G401 (cell line): ENCODE results near the gene DNAH17. TPM values are rescaled to one million over a fixed set of nuclear protein-coding genes. Genes with fewer than 3 reads are reported as not detected.
A peak's percentile ranks its signal among the peaks of the same experiment; 100 is the strongest.
"Not testable (repeated sequence)": the region's sequence is repeated elsewhere in the genome, so short reads cannot be mapped to it uniquely, and the experiment has no call there.

ENCODE experiments used
- DNase-seq: peaks from one replicate; pipeline ENCODE4 v3.0.0-alpha.2; 2015; ENCODE audit warnings: low spot score
- in situ Hi-C: cut with HindIII; loops from 2 replicates; pipeline ENCODE4 v1.10.0; 2016; ENCODE audit warnings: low sequenced_read_pairs, mixed read lengths
- total RNA-seq: library from RNA; depleted of rRNA; stranded (reverse); fragments of >200 nt; shearing (Covaris generic); gene quantifications from 2 replicates; pipeline ENCODE4 v1.2.3, GENCODE V29; 2014

Gene DNAH17
- total RNA-seq, 1 experiment from 2014 or later: not detected

DNA sequence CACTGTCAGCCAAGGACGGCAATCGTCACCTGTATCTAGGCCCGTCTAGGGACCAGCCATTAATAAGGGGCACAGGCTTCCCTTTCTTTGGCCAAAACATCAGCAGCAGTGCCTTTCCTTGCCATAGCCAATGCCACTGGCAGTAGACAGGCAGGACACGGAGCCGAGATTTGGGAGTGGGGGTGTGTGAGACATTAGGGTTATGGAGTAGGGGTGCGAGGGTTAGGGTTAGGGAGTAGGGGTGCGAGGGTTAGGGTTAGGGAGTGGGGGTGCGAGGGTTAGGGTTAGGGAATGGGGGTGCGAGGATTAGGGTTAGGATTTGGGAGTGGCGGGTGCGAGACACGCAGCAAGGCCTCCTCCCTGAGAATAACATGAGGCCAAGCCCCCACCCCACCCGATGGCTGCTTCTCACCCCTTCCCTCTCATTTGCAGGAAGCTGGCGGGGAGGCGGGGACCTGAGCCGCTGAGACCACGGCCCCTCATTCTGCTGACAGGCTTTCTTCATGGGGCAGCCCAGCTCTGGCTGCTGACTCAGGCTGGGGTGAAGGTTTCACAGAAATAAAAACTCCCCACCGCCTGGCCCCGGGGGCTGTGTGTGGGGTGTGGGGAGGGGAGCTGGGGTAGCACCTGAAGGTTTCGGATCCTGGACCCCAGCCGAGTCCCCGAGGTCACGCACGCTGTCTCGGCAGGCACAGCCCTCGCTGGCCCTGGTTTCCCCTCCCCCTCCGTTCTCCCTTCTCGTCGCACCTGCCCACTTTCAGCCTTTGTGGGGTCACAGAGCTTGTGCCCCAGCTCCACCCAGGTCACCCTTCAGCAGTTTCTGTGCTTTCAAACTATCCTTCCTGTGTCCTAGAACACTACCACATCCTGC, 104.9 kb downstream of the DNAH17 start:
- in situ Hi-C loops: no loop called here
- DNase-seq: no peak

DNA sequence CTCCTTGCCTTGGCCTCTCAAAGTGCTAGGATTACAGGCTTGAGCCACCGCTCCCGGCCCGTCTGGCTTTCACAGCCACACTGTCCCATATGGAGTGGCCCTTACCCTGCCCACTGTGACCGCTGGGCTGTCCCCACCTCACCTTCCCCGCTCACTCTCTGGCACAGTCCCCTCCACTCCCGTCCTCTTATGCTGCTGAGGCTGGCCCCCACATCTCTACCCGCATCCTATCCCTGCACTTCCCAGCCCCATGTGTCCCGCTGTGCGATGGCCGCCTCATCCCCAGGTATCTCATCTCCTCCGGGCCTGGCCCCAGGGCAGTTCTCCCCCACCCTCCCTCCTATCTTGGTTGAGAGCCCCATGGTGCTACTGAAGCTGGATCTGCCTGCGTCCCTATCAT, 105.6 kb downstream of the DNAH17 start:
- in situ Hi-C loops: no loop called here
- no peak for DNase-seq

GRCh38 chr17:78469443-78469842, 107.8 kb downstream of the DNAH17 start:
- no peak for DNase-seq
- in situ Hi-C loops: no loop called here

GRCh38 chr17:78468366-78468765, 108.8 kb downstream of the DNAH17 start:
- in situ Hi-C loops: no loop called here
- DNase-seq: no peak

GRCh38 chr17:78466786-78467715, 110.1 kb downstream of the DNAH17 start:
- in situ Hi-C loops: no loop called here

GRCh38 chr17:78466109-78466785, 110.9 kb downstream of the DNAH17 start:
- not testable (repeated sequence) for DNase-seq

More at GRCh38 chr17:78466786-78467715, 110.1 kb downstream of the DNAH17 start:
- no peak for DNase-seq

GRCh38 chr17:78462148-78462547, 115.0 kb downstream of the DNAH17 start:
- no peak for DNase-seq
- in situ Hi-C loops: no loop called here

More at GRCh38 chr17:78466109-78466785, 110.9 kb downstream of the DNAH17 start:
- in situ Hi-C loops: not testable (repeated sequence)

DNA sequence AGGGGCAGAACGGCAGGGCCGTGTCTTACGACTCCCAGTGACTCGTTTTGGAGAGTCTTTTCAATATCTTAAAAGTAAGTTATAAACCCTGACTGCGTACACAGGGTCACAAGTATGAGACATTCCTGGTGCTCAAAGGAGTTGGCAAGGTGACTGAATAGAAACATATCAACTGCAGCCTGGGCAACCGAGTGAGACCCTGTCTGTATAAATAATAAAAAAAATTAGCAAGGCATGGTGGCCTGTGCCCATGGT, 115.5 kb downstream of the DNAH17 start:
- DNase-seq: no peak

GRCh38 chr17:78460951-78461798, 116.0 kb downstream of the DNAH17 start:
- no peak for DNase-seq
- in situ Hi-C loops: no loop called here

More for the DNA sequence above, 115.5 kb downstream of the DNAH17 start:
- in situ Hi-C loops: no loop called here

DNA sequence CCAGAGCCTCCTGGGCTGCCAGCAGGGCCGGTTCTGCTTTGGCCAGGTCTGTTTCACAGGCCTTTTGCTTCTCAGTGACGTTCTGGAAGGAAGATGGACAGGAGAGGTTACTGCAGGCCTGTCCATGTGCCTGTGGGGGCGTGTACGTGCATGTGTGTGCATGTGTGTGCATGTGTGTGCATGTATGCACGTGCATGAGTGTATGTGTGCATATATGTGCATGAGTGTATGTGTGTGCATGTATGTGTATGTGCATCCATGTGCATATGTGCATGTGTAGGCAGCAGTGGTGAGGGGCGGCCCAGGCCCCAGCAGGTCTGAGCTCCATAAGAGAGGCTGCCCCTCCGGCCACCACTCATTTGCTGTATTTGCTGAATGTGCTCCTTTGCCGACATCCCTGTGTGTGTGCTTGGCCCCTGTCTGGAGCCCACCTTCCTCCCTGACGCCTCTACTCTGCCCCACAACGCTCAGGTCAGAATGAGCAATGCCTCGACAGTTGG, 117.0 kb downstream of the DNAH17 start:
- in situ Hi-C loops: no loop called here

DNA sequence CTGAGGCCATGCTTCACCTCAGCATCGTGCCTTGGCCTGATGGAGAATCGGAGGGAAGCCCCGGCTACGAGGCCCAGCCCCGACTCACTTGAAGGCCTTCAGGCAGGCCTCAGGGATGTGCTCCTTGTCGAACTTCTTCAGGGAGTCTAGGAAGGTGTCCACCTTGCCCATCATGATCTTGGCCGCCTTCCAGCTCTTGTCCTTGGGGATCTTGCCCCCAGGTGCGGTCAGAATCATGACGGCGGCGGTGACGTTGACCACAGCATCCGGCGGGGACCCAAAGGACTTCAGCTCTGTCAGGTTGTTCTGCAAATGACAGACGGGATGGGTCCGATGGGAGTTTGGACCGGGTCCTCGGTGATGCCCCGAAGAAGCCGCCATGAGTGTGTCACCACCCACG, 117.5 kb downstream of the DNAH17 start:
- in situ Hi-C loops: no loop called here

More for the DNA sequence above, 117.0 kb downstream of the DNAH17 start:
- DNase-seq: no peak

GRCh38 chr17:78458736-78459335, 118.4 kb downstream of the DNAH17 start:
- in situ Hi-C loops: no loop called here
- peak; percentile 64 for DNase-seq

More for the DNA sequence above, 117.5 kb downstream of the DNAH17 start:
- no peak for DNase-seq

- no peak for DNase-seq
- in situ Hi-C loops: no loop called here
These were observed 119.1 kb downstream of the DNAH17 start for GRCh38 chr17:78458091-78458490.

DNA sequence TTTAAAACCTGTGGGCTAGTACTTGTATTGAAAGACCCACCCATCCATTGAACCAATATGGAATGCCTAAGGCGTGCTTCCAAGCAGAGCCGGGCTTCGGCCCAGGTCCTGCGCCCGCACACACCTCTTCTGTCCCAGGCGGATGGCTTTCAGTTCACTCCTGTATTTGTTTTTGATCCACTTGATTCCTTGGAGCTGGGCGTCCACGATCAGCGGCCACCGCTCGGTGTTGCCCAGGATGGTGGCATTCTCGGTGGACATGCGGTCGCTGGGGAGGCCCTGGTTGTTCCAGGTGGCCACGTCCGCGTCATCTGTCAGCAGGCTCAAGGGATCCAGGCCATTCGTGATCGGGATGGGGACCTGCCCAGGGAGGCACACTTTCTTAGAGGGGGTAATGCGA, 122.8 kb downstream of the DNAH17 start:
- DNase-seq: no peak
- in situ Hi-C loops: no loop called here

DNA sequence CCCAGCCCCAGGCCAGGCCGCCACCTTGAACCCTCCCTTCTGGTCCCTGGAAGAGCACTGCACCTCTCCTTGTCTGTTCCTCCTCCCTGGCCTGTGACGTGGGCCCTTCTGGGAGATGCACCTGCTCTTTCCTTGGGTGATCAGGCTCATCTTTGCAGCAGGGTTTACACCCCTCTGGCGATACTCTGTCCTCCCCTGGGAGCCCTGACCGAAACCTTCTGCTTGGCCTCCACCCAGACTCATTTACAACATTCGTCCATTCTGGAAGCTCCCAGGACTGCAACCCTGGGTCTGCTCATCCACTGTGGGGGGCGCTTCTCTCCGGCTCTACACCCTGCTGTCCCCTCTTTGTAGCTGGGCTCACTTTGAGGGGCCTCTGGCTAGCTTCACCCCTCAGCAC, 125.4 kb downstream of the DNAH17 start:
- in situ Hi-C loops: no loop called here

GRCh38 chr17:78450696-78451345, 126.4 kb downstream of the DNAH17 start:
- DNase-seq: peak; percentile 81
- in situ Hi-C loops: no loop called here

More for the DNA sequence above, 125.4 kb downstream of the DNAH17 start:
- no peak for DNase-seq

DNA sequence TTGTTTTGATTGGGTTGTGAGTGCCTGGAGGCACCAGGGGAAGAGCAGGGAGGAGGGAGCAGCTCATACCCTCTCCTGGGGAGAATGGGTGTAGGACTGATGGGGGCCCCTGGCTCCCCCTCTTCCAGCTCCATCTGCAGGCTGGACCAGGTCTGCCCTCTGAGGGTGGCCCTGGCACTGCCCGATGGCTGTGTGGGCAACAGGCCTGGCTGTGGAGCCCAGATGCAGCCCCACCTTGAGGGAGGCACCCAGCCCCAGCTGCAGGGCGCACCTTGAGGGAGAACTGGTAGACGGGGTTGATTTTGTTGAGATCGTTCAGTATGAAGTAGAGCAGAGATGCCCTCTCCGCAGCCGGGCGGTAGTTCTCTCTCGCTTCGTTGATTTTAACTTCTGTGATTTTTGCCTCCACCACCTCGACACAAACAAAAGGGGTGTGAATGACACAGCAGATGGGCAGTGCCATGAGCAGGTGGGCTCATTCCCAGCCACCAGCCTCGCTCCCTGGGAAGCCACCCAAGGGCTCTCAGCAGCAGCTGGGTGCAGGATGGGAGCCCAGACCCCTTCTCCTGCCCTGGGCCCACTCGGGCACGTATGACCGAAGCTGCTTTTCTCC, 127.1 kb downstream of the DNAH17 start:
- in situ Hi-C loops: loop anchor here (25.0 kb wide), 1 partner anchor 188 kb away; no protein-coding TSS in a partner anchor
- DNase-seq: peak; percentile 45
